ENCODE results near the gene CDH4.

GRCh38 chr20:61249626-61250025 is 2.4 kb upstream of the CDH4 start:
- no peak for TF ChIP-seq POLR2AphosphoS5 (IDR thresholded peaks at IDR 0.05; ENCODE audit: insufficient read depth, low read depth, low read length)
- TF ChIP-seq, protein P1, sequence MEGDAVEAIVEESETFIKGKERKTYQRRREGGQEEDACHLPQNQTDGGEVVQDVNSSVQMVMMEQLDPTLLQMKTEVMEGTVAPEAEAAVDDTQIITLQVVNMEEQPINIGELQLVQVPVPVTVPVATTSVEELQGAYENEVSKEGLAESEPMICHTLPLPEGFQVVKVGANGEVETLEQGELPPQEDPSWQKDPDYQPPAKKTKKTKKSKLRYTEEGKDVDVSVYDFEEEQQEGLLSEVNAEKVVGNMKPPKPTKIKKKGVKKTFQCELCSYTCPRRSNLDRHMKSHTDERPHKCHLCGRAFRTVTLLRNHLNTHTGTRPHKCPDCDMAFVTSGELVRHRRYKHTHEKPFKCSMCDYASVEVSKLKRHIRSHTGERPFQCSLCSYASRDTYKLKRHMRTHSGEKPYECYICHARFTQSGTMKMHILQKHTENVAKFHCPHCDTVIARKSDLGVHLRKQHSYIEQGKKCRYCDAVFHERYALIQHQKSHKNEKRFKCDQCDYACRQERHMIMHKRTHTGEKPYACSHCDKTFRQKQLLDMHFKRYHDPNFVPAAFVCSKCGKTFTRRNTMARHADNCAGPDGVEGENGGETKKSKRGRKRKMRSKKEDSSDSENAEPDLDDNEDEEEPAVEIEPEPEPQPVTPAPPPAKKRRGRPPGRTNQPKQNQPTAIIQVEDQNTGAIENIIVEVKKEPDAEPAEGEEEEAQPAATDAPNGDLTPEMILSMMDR (IDR thresholded peaks at IDR 0.05; ENCODE audit: extremely low read depth in 1 of 2, insufficient read depth in 1 of 2, low read depth in 1 of 2, low read length in 2 of 2) = no peak
- no peak for TF ChIP-seq EZH2 (IDR thresholded peaks at IDR 0.05; ENCODE audit: borderline replicate concordance, low read depth, low read length, severe bottlenecking)
- no peak for TF ChIP-seq POLR2A (IDR thresholded peaks at IDR 0.05; ENCODE audit: low read depth, low read length)
- no peak for TF ChIP-seq MYC (IDR thresholded peaks at IDR 0.05; ENCODE audit: low read depth, low read length)
- no peak for TF ChIP-seq FOS (IDR thresholded peaks at IDR 0.05; ENCODE audit: borderline replicate concordance, insufficient read depth, low read length)
- no peak for TF ChIP-seq GATA2 (IDR thresholded peaks at IDR 0.05; ENCODE audit: insufficient read depth, insufficient read length, low read depth, low read length)
- TF ChIP-seq JUN (IDR thresholded peaks at IDR 0.05; ENCODE audit: borderline replicate concordance, insufficient read depth, insufficient read length, low read depth) = no peak
- TF ChIP-seq, protein P2, sequence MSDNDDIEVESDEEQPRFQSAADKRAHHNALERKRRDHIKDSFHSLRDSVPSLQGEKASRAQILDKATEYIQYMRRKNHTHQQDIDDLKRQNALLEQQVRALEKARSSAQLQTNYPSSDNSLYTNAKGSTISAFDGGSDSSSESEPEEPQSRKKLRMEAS (IDR thresholded peaks at IDR 0.05; ENCODE audit: insufficient read depth, insufficient read length) = no peak

All from endothelial cell of umbilical vein (primary cell).